Fibroblast of peridontal ligament (primary cell): ENCODE results near the gene TUBAL3.
A peak's percentile ranks its signal among the peaks of the same experiment; 100 is the strongest.
"Not testable (repeated sequence)": the region's sequence is repeated elsewhere in the genome, so short reads cannot be mapped to it uniquely, and the experiment has no call there.

Source experiments
- DNase-seq: peaks from one replicate; pipeline ENCODE4 v3.0.0-alpha.2; 2010; ENCODE audit errors: extremely low read depth

The TUBAL3 gene

DNA sequence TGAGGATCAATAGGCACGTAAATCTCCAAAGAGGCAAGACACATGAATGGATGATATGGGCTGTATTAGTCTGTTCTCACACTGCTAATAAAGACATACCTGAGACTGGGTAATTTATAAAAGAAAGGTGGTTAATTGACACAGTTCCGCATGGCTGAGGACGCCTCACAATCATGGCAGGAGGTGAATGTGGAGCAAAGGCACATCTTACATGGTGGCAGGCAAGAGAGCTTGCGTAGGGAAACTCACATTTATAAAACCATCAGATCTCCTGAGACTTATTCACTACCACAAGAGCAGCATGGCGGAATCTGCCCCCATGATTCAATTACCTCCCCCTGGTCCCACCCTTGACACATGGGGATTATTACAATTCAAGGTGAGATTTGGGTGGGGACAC lies 25.4 kb downstream of the TUBAL3 start:
- not testable (repeated sequence) for DNase-seq

DNA sequence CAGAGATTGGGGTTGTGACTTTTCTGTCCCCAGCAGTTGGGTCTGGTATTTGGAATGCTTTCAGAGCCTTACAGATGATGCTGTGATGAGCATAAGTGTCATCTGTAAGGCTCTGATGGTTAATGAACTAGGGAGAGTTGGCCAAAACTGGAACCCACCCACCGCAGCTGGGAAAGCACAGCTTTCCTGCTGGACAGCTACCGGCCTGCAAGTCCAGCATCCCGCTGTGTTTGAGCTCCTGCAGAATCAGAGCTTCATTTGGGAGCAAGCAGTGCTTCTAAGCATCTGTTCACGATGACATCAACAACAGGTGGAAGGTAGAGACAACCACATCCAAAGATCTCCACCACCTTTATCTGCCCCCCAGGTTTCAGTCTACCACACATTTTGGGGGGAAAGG lies 28.2 kb downstream of the TUBAL3 start:
- no peak for DNase-seq

DNA sequence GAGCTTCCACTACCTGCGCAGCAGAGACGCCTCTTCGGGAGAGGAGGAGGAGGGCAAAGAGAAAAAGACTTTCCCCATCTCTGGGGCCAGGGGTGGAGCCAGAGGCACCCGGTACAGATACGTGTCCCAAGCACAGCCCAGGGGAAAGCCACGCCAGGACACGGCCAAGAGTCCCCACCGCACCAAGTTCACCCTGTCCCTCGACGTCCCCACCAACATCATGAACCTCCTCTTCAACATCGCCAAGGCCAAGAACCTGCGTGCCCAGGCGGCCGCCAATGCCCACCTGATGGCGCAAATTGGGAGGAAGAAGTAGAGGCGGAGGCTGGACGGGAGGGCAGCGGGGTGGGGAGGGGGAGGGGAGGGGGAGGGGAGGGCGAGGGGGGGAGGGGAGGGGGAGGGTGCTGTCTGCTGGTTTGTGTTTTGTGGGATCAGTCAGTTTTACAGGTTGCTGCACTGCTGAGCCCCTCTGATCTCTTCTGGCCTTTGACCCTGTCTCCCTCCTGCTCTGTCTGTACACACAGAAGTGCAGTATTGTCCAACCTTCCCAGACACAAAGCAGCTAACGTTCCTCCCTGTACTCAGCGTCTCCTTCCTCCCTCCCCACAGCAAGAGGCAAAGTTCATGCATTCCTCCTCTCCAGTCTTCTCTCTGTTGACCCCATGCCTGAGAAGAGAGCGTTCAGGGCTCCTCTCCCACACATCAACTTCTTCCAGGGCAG lies 30.6 kb downstream of the TUBAL3 start:
- DNase-seq = no peak

DNA sequence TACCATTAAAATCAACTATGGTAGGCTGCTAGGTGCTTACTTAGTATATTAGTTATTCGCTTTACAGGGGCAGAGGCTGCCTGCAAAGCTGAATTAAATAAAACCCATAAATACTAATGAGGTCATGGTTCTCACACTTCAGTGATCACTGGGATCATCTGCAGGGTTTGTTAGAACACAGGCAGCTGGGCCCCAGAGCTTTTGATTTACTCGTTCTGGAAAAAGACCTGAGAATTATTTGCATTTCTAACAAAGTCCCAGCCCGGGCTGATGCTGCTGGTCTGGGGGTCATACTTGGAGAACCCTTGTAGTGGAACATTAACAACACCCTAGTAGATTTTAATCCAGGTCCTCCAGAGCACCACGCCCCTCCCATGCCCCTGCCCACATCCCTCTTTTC lies 31.3 kb downstream of the TUBAL3 start:
- no peak for DNase-seq

DNA sequence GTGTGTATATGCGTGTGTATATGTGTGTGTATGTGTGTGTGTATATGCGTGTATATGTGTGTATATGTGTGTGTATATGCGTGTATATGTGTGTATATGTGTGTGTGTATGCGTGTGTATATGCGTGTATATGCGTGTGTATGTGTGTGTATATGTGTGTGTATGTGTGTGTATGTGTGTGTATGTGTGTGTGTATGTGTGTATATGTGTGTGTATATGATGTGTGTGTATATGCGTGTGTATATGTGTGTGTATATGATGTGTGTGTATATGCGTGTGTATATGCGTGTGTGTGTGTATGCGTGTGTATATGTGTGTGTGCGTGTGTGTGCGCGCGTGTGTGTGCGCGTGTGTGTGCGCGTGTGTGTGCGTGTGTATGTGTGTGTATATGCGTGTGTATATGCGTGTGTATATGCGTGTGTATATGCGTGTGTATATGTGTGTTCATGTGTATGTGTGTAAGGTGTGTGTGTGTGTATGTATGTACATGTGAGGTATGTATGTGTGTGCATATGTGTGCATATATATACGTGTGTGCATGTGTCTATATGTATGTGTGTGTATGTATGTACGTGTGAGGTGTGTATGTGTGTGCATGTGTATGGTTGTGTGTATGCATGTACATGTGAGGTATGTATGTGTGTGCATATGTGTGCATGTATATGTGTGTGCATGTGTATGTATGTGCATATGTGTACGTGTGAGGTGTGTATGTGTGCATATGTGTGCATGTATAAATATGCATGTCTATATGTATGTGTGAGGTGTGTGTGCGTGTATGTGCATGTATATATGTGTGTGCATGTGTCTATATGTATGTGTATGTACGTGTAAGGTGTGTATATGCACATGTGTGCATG lies 33.9 kb downstream of the TUBAL3 start:
- no peak for DNase-seq

DNA sequence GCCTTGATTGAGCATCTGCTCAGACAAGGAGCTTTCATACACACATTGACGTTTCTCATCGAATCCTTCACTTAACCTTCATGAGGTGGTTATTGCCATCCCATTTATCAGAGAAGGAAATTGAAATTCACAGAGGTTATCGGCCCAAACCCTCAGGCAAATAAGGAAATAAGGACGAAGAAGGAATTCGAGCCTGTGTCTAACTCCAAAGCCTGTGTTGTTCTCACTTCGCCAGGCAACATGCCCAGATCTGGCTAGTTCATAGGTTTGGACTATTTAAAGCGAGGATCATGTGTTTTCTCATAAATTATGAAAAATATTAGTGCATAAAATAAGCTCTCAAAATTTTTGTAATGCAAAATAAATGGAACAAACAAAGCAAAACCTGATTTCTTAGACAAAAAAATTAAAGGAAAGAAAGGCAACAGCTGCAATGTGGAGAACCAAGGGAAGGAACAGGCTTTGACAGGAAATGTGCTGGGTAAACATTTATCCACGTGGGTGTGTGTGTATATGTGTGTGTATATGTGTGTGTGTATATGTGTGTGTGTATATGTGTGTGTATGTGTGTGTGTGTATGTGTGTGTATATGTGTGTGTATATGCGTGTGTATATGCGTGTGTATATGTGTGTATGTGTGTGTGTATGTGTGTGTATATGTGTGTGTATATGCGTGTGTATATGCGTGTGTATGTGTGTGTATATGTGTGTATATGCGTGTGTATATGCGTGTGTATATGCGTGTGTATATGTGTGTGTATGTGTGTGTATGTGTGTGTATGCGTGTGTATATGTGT lies 35.1 kb downstream of the TUBAL3 start:
- DNase-seq = no peak

DNA sequence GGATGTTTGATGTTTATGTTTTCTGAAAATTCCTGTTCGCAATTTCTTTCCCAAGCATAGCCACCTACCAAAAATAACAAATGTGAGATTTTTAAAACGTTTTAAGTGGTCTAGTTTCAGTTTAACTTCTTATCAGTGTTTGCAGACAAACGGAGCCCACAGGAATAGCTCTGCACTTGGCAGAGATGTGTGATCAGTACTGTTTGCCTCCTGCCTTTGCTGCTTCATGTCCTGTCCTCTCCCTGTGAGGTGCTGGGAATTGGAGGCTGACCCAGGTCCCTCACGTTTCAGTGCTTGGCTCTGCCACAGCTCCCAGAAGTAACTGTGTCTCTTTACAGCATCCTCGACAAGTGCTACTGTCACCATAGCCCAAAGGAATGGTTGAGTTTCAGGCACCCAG lies 38.7 kb downstream of the TUBAL3 start:
- no peak for DNase-seq

DNA sequence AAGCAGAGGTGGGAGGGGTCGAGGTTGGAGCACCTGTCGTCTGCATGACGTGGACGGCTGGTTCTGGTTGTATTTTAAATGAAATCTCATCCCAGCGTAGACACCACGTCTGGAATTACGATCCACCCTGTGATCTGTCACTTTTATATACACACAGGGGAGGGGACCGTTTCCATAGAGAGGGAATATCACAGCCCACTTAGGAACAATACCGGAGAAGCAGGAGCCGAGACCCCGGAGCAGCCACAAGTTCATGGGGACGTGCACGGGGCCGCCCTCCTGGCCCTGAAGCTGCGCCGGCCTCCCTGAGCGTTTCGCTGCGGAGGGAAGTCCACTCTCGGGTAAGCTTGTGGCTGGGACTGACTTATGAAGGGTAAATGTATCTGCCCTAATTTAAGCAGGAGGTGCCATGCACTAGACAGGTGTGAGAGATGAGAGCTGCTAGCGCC lies 39.7 kb downstream of the TUBAL3 start, which contains the start of gene UCN3:
UCN3 (plus strand) TSS at position 77 of the 449 bp plus-strand sequence. CDS start 8,755 bp downstream, outside the sequence.
- no peak for DNase-seq

DNA sequence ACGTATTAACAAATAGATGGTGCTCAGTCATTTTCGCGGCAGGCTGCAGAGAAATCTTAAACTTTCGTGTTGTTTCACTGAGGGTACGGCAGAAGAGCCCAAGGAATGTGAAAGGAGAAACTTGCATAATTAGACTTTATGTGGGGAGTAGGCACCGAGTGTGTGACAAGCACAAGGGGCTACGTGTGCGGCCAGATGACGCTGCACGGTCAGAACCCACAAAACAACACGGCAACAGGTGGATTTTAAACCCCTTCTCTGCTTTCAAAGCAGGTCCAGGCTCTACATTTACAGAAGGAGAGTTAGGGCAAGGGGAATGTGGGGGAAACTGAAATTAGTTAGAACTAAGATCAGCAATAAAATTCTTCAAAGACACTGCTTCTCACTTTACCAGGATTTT lies 40.3 kb downstream of the TUBAL3 start:
- no peak for DNase-seq

DNA sequence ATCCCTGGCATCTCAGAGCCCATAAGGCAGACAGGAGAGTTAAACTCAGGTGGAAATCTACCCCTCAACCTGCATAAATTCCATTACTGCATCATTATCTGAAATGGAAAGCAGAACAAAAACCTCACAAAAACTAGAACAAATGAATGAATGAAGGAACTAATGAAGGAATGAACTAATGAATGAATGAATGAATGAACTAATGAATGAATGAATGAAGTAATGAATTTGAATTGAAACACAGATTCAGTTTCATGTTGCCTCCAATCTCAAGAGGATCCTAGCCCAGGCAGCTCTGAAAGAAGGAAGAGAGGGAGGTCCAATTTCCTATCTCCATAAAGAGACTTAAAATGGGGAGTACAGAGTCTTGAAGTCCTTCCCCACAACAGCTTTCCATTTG lies 41.8 kb downstream of the TUBAL3 start:
- no peak for DNase-seq

DNA sequence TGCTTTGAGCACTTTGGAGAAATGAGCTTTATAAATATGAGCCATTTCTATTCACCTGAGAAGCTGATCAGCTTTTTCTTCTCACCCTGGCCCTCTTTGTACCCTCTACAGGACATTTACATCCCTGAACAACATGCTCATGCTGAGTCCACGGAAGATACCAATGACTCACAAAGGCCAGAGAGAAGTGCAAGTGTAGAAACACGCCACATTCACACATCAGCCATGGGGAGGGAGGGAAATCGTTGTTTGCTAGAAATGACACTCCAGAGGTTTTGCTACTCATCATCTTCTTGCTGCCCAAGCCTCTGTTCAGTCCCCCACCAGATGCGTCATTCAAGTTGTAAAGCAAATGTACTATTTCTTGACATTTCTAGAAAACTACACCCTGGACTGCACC lies 42.7 kb downstream of the TUBAL3 start:
- DNase-seq = no peak

DNA sequence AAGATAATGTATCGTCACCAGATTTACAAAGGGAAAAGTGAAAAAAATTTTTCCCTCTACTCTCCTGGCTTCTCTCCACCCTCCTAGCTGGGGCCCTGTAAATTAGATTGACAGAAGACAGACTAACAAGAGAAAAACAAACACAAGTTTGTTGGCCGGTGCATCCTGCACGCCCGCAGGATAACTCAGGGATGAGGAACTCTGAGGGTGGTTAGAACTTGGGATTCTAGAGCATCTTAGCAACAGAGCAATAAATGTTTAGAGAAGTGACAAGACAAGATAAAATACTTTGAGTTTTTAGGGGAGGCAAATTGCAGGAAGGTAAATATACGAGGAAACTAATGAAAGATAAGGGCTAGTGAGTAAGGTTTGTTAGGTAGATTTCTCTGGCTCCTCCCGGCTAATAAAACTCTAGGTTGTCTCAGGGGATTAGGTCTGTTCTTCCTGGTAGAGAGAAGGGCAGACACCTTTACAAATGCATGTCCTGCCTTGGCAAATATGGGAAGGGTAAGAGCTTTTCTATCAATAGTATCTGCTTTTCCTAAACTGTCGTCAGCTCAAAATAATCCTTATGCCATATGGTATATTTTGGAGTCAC lies 44.2 kb downstream of the TUBAL3 start:
- no peak for DNase-seq

DNA sequence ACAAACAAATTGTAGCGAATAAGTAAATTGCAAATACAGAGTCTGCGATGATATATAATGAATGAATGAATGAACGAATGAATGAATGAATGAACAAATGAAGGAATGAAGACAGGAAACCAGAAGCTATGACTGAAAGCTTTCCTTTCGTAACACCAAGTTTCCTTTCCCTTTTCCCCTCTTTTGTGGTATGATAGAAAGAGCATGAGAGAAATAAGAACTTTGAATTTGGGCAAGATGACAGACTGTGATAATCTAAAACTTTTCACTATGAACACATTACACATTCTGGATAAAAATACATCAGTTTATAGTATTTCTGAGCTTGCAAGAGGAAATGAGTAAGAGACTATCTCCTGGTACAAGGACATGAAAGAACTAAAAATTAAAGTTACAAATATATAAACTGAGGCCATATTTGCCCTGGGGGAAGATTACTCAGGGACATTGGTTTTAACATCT lies 48.3 kb downstream of the TUBAL3 start:
- DNase-seq = no peak

DNA sequence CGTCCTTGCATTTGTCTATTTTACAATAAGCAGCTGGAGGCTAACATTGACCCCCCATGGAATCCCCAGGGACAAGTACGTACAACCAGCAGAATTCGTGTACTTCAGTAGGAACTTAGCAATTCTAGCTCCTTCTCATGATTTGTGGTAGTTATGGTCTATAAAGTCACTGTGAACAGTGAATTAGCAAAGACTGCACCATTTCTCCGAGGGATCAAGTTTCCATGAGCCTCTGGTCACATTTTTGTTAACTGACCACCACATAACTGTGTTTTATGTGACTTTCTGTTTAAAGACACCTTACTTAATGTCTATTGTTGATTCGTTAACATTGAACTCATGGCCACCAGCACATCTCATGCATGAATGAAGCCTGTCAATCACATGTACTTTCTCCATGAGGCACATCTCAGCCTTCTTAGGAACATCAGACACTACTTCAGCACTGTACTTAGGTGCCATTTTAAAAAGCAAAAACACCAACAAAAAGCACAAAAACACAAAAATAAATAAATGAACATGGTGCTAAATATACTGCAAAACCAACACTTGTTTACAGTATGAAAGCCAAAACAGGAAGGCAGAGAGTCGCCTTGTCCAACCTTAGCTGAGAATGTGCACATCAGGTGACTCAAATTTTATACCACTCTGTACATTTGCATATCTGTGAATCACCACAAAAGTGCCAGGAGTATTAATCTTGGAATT lies 48.9 kb downstream of the TUBAL3 start:
- no peak for DNase-seq

DNA sequence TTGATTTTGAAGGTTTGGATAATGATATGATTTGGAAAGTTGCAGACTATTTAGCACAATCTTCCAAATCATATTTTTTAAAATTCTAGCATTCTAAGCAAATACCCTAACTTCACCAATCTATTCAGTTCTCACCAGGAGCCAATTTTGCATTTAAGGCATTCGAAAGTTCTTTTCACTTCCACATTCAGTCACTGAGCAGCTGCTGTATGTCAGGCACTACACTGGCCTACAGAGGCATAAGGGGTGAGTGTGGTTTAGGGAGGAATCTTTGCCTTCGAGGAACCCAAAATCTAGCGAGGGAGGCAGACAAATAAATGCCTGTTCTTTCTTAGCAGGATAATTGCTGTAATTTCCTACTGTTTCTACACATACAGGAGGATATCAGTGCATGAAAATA lies 50.6 kb downstream of the TUBAL3 start:
- no peak for DNase-seq

DNA sequence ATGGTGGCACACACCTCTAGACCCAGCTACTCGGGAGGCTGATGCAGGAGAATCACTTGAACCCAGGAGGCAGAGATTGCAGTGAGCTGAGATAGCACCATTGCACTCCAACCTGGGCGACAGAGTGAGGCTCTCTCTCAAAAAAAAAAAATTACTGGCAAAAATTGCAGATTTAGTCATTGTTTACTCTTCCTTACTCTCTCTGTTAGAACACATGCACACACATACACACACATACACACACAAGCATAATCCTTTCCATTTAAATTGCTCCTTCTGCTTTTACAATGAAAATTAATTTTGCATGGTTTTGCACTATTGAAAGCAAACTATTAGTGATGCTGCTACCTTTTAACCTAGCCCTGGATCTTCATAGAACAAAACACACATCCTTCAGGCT lies 55.3 kb downstream of the TUBAL3 start:
- peak; percentile 2 for DNase-seq

DNA sequence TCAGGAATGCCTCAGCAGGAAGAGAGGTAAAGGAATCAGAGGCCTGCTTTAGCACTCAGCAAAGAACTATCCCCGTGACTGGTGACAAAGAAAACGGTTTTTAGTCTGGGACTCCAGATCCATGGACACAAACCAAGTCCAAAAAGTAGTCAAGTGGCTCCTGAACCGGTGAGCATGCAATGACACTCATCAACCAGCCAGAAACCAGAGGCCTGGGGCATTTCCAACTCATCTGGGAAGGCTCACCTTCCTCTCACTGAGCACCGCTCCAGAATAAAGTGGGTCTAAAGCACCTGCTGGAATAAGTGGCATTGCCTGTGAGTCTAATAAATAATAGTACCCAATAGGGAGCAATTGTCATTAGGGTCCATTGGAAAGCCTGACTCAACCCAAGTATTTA lies 57.7 kb downstream of the TUBAL3 start:
- no peak for DNase-seq

DNA sequence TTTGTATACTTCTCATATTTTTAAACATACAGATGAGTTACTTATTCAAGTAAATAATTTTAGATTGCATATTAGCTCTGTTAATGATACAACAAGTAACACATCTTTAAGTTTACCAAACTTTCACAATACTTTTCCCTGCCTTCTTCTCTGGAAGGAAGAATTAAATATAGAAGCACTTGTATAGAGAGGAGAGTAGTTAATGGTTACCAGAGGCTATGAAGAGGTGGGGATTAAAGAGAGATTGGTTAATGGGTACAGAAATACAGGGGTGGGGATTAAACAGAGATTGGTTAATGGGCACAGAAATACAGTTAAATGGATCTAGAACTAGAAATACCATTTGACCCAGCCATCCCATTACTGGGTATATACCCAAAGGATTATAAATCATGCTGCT lies 59.9 kb downstream of the TUBAL3 start:
- DNase-seq = no peak

DNA sequence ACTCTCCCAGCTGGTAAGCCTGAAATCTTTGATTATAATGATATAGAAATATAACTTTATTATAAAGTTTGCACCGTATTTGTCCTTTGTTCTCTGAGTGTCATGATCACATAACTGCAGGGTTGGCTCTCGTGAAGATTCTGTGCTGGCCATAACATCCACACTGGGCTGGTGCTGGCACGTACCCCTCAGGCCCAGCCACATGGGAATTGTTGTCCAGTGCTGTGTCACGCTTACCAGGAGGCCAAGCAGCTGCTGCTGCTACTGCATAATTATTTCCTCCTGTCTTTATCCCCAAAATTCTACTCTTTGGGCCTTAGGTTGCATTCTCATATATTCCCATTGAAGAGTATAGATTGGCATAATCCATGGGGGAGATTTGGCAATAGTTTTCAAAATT lies 60.6 kb downstream of the TUBAL3 start:
- DNase-seq = peak; percentile 1

DNA sequence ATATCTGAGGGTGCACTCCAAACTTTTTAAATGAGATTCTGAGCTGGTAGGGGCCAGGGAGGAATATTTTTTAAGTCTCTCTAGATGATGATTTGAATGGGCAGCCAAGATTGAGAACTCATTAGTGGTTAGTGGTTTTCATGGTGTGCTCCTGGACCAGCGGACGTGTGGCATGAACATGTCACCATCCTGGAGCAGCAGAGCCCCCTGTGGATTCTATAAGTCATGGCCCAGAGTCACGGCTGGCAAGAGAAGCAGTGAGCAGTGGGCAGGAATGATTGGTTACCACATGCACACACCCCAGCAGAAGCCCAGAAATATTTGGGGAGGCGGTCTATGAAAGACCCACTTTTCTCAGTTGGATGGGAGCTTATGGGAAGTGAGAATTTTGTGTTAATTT lies 61.1 kb downstream of the TUBAL3 start:
- peak; percentile 10 for DNase-seq
